Measurements from ENCODE around the gene ZNF438.
"Not testable (repeated sequence)": the region's sequence is repeated elsewhere in the genome, so short reads cannot be mapped to it uniquely, and the experiment has no call there.

ZNF438 gene

GRCh38 chr10:30928742-30929141, 102.9 kb downstream of the ZNF438 start:
- Mint-ChIP-seq H3K27me3 (no peaks in the 10 kb centered on the region), H3K9me3 (peaks cover 9 to 12% of the 10 kb centered on the region in 2 donors), H3K4me1 (peaks cover 12% of the 10 kb centered on the region), H3K27ac (peak overlapping the region in 1 of 2 donors; percentile 86), H3K4me3 (peak overlapping the region; percentile 56 to 76)
- ATAC-seq (no peak), DNase-seq (no peak)

- Mint-ChIP-seq H3K27ac (no peak overlapping the region), H3K4me1 (no peaks in the 10 kb centered on the region), H3K9me3 (no peaks in the 10 kb centered on the region), H3K27me3 (no peaks in the 10 kb centered on the region), H3K4me3 (no peak overlapping the region)
- ATAC-seq (no peak), DNase-seq (no peak)
These were observed 113.0 kb downstream of the ZNF438 start for GRCh38 chr10:30918651-30919050.

- ATAC-seq (no peak), DNase-seq (no peak)
- Mint-ChIP-seq H3K9me3 (no peaks in the 10 kb centered on the region), H3K27me3 (no peaks in the 10 kb centered on the region), H3K27ac (no peak overlapping the region), H3K4me1 (no peaks in the 10 kb centered on the region), H3K4me3 (no peak overlapping the region)
These were observed 113.9 kb downstream of the ZNF438 start for GRCh38 chr10:30917789-30918188.

- Mint-ChIP-seq H3K27me3 (no peaks in the 10 kb centered on the region), H3K4me1 (no peaks in the 10 kb centered on the region), H3K9me3 (no peaks in the 10 kb centered on the region), H3K4me3 (no peak overlapping the region), H3K27ac (no peak overlapping the region)
- no peak for DNase-seq
- no peak for ATAC-seq
These were observed 114.6 kb downstream of the ZNF438 start for GRCh38 chr10:30917067-30917466.

GRCh38 chr10:30915146-30915545, 116.5 kb downstream of the ZNF438 start:
- Mint-ChIP-seq H3K4me3 (no peak overlapping the region), H3K4me1 (no peaks in the 10 kb centered on the region), H3K27me3 (no peaks in the 10 kb centered on the region), H3K9me3 (no peaks in the 10 kb centered on the region), H3K27ac (no peak overlapping the region)
- no peak for ATAC-seq
- no peak for DNase-seq

GRCh38 chr10:30911303-30911863, 120.3 kb downstream of the ZNF438 start:
- Mint-ChIP-seq H3K9me3 (no peaks in the 10 kb centered on the region), H3K4me3 (no peak overlapping the region), H3K4me1 (no peaks in the 10 kb centered on the region), H3K27me3 (no peaks in the 10 kb centered on the region), H3K27ac (no peak overlapping the region)
- ATAC-seq (no peak), DNase-seq (no peak)

GRCh38 chr10:30903397-30904138, 128.1 kb downstream of the ZNF438 start:
- DNase-seq, result no peak
- H3K4me1 Mint-ChIP-seq, result no peaks in the 10 kb centered on the region
- no peak overlapping the region for H3K27ac Mint-ChIP-seq
- H3K4me3 Mint-ChIP-seq, result no peak overlapping the region
- ATAC-seq, result no peak
- no peaks in the 10 kb centered on the region for H3K9me3 Mint-ChIP-seq
- H3K27me3 Mint-ChIP-seq, result no peaks in the 10 kb centered on the region

- no peak for DNase-seq
- Mint-ChIP-seq H3K27ac (no peak overlapping the region), H3K9me3 (no peaks in the 10 kb centered on the region), H3K4me1 (peaks cover under 1% of the 10 kb centered on the region), H3K4me3 (no peak overlapping the region), H3K27me3 (no peaks in the 10 kb centered on the region)
- no peak for ATAC-seq
These were observed 128.9 kb downstream of the ZNF438 start for GRCh38 chr10:30902621-30903396.

GRCh38 chr10:30901487-30901886, 130.2 kb downstream of the ZNF438 start:
- not testable (repeated sequence) for DNase-seq, H3K4me1 Mint-ChIP-seq, H3K27ac Mint-ChIP-seq, H3K4me3 Mint-ChIP-seq, H3K9me3 Mint-ChIP-seq, ATAC-seq, H3K27me3 Mint-ChIP-seq

GRCh38 chr10:30898964-30899363, 132.7 kb downstream of the ZNF438 start:
- Mint-ChIP-seq H3K27ac (no peak overlapping the region), H3K27me3 (no peaks in the 10 kb centered on the region), H3K4me1 (peaks cover 9% of the 10 kb centered on the region), H3K4me3 (no peak overlapping the region), H3K9me3 (no peaks in the 10 kb centered on the region)
- ATAC-seq, result no peak
- no peak for DNase-seq

- peaks cover 9% of the 10 kb centered on the region for H3K4me1 Mint-ChIP-seq
- H3K4me3 Mint-ChIP-seq, result no peak overlapping the region
- peak; percentile 87 for ATAC-seq
- H3K27ac Mint-ChIP-seq, result peak overlapping the region; percentile 42 to 62
- no peaks in the 10 kb centered on the region for H3K9me3 Mint-ChIP-seq
- DNase-seq, result peak in 1 of 2 donors; percentile 26
- H3K27me3 Mint-ChIP-seq, result no peaks in the 10 kb centered on the region
These were observed 134.1 kb downstream of the ZNF438 start for GRCh38 chr10:30897547-30897946.

- ATAC-seq (no peak), DNase-seq (no peak)
- peaks cover 9% of the 10 kb centered on the region for H3K4me1 Mint-ChIP-seq
- no peaks in the 10 kb centered on the region for H3K9me3 Mint-ChIP-seq
- no peak overlapping the region for H3K4me3 Mint-ChIP-seq
- H3K27me3 Mint-ChIP-seq, result no peaks in the 10 kb centered on the region
- no peak overlapping the region for H3K27ac Mint-ChIP-seq
These were observed 134.6 kb downstream of the ZNF438 start for GRCh38 chr10:30897048-30897447.

- H3K4me3 Mint-ChIP-seq, result no peak overlapping the region
- no peaks in the 10 kb centered on the region for H3K27me3 Mint-ChIP-seq
- DNase-seq (no peak), ATAC-seq (no peak)
- no peaks in the 10 kb centered on the region for H3K9me3 Mint-ChIP-seq
- peaks cover 9% of the 10 kb centered on the region for H3K4me1 Mint-ChIP-seq
- H3K27ac Mint-ChIP-seq, result no peak overlapping the region
These were observed 137.4 kb downstream of the ZNF438 start for GRCh38 chr10:30894221-30894620.

GRCh38 chr10:30893208-30893607, 138.5 kb downstream of the ZNF438 start:
- Mint-ChIP-seq H3K4me1 (peaks cover 9% of the 10 kb centered on the region), H3K27ac (no peak overlapping the region), H3K27me3 (no peaks in the 10 kb centered on the region), H3K4me3 (no peak overlapping the region), H3K9me3 (no peaks in the 10 kb centered on the region)
- no peak for DNase-seq
- no peak for ATAC-seq

- Mint-ChIP-seq H3K4me1 (no peaks in the 10 kb centered on the region), H3K4me3 (no peak overlapping the region), H3K27ac (no peak overlapping the region), H3K9me3 (no peaks in the 10 kb centered on the region), H3K27me3 (no peaks in the 10 kb centered on the region)
- DNase-seq (no peak), ATAC-seq (no peak)
These were observed 143.8 kb downstream of the ZNF438 start for GRCh38 chr10:30887839-30888238.

- Mint-ChIP-seq H3K27ac (no peak overlapping the region), H3K27me3 (no peaks in the 10 kb centered on the region), H3K9me3 (no peaks in the 10 kb centered on the region), H3K4me3 (no peak overlapping the region), H3K4me1 (no peaks in the 10 kb centered on the region)
- DNase-seq, result no peak
- no peak for ATAC-seq
These were observed 146.2 kb downstream of the ZNF438 start for GRCh38 chr10:30885423-30885822.
